Liver (tissue), 3 donors: ENCODE measurements around the gene SIK3.

Source experiments
- TAF1 ChIP-seq: conservative IDR thresholded peaks from 2 replicates; pipeline ENCODE4 v1.6.1; 2016; ENCODE audit warnings: antibody characterized with exemption, mild to moderate bottlenecking
- TF ChIP-seq, protein P1 (sequence below): fragments of 150-350 bp; IDR thresholded peaks from 2 replicates; pipeline ENCODE4 v1.5.1; 2017; ENCODE audit warnings: improper control_type of control experiment, low read depth, low read length; ENCODE audit not compliant: missing input control
- TF ChIP-seq, protein P2 (sequence below): IDR thresholded peaks from 2 replicates; pipeline ENCODE4 v1.6.1; 2016; ENCODE audit warnings: antibody characterized with exemption
- donor health status: healthy.
- donor health status: healthy.

DNA sequence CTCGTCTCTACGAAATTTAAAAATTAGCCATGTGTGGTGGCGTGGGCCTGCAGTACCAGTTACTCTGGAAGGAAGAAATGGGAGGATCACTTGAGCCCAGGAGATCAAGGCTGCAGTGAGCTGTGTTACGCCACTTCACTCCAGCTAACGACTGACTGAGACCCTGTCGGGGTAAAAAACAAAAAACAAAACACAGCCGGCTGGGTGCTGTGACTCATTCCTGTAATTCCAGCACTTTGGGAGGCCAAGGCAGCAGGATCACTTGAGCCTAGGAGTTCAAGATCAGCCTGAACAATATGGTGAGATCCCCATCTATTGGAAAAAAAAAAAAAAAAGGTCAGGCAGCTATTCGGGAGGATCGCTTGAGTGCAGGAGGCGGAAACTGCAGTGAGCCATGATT, 48.3 kb upstream of the SIK3 start:
- TF ChIP-seq, protein P1, sequence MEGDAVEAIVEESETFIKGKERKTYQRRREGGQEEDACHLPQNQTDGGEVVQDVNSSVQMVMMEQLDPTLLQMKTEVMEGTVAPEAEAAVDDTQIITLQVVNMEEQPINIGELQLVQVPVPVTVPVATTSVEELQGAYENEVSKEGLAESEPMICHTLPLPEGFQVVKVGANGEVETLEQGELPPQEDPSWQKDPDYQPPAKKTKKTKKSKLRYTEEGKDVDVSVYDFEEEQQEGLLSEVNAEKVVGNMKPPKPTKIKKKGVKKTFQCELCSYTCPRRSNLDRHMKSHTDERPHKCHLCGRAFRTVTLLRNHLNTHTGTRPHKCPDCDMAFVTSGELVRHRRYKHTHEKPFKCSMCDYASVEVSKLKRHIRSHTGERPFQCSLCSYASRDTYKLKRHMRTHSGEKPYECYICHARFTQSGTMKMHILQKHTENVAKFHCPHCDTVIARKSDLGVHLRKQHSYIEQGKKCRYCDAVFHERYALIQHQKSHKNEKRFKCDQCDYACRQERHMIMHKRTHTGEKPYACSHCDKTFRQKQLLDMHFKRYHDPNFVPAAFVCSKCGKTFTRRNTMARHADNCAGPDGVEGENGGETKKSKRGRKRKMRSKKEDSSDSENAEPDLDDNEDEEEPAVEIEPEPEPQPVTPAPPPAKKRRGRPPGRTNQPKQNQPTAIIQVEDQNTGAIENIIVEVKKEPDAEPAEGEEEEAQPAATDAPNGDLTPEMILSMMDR = no peak
- no peak for TF ChIP-seq TAF1
- TF ChIP-seq, protein P2, sequence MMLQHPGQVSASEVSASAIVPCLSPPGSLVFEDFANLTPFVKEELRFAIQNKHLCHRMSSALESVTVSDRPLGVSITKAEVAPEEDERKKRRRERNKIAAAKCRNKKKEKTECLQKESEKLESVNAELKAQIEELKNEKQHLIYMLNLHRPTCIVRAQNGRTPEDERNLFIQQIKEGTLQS = no peak
